SK-N-DZ (cell line): ENCODE data around the gene ORM1.
"Not testable (repeated sequence)": the region's sequence is repeated elsewhere in the genome, so short reads cannot be mapped to it uniquely, and the experiment has no call there.

Experiments
- DNase-seq: peaks from one replicate; pipeline ENCODE4 v3.0.0-alpha.2; 2015; ENCODE audit warnings: low spot score

ORM1 gene

DNA sequence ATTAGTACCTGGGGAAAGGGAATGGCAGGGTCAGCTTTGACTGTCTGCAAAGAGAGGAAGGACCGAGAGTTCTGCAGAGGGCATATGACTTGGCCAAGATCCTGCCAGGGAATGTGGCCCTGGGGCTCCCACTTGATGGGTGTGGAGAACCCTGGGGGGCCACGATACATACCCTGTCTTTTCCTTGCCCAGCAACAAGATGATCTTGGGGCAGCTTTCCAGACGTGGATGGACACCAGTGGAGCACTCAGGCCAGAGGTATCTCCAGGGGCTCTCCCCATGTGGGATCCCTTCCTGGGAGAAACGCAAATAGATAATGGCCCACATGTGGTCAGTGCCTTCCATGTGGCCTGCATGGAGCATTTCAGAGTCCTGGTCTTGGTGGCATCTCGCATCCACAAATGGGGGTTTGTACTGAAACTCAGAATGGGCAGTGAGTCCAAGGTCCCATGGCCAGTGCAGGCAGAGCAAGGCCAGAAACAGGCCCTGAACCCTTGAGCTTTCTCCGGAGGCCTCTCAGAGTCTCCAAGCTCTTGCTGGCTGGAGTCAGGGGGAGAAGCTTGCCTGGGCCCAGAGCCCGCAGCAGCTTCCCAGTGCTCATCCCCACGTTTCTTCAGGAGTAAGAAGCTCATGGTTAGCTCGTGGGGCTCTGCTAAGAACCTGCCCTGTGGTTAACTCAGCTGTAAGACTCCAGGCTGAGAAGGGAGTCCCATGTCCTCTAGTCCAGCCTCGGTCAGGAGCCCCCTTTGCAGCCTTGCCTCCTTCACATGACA, 18.3 kb upstream of the ORM1 start:
- DNase-seq = no peak

DNA sequence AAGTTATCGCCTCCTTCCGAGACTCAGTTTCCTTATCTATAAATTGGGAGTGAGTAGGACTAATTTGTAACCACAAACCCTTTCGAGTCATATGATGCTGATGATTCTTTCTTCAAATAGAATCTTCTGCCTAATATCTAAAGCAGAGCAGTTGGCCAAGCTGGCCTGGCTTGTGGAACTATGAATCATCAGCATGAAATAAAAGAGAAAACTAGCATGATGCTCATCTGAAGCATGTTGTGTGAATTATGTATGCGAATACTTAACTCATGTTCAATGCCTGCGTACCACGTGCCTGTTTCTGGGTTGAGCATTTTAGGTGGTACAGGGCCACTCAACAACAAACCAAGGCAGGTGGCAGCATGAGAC, 15.0 kb upstream of the ORM1 start:
- no peak for DNase-seq

DNA sequence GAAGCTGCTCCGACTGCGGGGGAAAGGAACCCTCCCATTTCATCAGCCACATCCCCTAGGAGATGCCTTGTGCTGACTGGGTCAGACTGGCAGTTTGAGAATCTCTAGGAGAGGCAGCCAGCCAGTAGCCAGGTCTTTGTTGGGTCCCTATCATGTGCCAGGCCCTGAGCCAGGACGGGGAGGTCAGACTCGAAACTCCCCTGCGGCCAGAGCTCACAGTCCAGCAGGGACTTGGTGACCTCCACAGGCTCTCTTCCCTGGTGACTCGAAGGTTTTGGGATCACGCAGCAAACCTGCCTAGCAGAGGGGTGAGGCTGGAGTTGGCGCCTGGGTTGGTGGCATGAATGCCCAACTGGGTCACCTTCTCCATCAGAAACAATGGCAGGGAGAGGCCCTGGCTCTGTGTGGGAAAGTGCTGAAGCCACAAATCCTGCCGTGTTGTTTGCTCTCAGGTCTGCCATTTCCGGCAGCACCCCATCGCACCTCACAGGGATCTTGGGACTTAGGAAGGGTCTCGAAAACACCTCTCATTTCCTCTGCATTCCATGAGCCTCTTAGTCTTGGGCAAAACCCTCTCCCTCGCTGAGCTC, 14.4 kb upstream of the ORM1 start:
- DNase-seq = no peak

DNA sequence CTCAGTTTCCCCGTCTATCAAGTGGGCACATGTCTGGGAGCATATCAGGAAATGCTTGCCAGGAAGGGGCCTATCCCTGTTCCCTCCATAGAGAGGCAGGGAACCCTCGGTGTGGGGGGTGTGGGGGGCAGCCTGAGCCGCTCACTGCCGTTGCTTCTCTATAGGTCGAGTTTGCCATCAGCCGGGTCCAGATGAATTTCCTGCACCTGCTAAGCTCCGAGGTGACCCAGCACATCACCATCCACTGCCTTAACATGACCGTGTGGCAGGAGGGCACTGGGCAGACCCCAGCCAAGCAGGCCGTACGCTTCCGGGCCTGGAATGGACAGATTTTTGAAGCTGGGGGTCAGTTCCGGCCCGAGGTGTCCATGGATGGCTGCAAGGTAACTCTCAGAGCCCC, 13.8 kb upstream of the ORM1 start:
- no peak for DNase-seq

DNA sequence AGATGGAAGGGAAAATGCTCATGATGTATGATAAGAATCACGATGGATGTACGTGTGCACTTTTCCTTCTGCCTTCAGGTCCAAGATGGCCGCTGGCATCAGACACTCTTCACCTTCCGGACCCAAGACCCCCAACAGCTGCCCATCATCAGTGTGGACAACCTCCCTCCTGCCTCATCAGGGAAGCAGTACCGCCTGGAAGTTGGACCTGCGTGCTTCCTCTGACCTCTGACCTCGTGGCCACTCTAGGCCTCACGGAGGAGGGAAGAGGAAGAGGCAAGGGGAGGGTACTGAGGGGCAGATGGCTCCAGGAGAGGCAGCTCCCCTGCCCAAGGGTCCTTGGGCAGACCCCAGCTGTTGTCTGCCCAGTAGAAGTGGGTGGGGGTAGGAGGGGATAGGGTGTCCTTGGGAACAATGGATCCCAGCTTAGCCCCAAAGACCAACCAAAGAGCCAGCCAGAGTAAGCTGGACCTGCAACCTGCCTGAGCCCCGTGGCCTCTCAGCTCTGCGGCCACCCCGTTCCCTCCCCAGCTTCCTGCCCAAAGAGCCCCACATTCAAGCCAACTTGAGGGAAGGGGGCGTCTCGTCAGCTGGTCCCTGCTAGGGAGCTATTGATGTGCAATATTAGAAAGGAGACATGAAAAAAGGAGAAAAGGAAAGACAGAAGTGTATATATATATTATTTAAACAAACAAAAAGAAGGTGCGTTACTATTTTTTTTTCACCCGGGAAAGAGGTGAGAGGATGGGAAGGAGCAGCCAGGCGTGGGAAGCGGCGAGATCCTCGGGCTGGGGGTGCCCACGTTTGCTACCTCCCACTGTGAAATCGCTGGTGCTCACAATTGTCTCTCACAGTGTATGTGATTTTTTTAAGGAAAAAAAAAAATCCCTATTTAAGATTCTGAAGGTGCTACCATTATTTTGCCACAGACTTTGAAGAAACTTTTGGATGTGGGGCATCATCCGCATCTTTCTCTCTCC, 12.1 kb upstream of the ORM1 start:
- DNase-seq = no peak

DNA sequence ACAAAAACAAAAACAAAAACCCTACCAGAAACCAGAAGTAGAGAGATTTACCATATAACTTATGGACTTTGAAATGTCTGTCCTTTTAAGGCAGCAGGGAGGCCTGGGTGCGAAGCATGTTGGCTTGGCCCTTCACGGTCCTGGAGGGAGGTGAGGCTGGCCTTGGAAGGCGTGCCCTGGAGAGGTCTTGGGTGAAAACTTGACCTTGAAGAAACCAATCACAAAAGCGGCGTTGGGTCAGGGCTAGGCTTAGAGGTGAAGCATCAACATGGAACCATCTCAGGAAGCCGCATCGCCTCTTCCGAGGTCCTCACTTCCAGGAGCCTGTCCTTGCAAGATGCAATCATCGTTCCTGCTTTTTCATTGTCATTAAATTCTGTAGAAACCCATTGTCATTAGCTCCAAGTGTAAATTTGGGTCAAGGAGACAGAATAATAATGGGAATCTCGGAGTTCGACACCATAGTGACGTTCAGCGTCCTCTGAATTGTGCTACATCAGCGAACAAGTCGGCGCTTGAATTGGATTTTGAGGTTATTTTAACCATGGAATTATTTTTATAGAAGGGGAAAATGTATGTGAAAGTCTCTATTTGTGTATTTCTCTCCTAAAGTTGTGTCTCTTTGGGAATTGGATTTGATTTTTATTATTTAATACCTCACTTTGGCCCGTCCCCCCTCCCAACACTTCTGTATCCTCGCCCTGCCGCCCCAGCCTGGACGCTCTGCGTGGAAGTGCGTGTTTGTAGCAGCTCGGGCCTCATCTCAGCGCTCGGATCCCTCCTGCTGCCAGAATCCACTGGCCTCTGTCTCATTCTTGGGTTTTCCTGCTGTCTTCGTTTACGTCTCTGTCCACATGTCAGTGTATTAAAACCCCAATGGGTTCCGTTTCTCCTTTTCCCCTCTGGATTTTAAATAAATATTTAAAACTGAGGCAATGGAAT, 11.1 kb upstream of the ORM1 start:
- DNase-seq = no peak

DNA sequence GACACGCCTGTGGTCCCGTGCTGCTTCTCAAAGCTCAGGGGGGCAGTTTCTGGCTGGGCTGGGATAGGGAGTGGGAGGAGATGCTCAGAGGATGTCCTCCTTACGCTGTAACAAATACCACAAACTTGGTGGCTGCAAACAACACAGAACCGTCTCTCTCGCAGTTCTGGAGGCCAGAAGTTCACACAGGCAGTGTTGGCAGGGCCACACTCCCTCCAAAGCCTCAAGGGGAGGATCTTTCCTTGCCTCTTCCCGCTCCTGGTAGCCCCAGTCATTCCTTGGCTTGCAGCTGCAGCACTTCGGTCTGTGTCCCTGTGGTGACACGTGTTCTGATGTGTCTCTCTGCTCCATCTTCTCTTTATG, 10.4 kb upstream of the ORM1 start:
- DNase-seq = no peak

DNA sequence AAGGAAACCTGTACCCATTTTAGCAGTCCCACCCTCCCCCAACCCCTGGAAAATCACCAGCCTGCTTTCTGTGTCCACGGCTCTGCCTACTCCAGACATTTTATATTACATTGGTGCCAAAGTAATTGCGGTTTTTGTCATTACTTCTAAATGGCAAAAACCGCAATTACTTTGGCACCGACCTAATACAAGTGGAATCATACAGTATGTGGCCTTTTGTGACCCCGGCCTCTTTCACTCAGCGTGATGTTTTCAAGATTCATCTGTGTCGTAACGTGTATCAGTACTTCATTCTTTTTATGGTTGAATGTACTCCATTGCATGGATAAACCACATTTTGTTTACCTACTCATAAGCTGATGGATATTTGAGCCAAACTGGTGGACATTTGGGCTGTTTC, 9.7 kb upstream of the ORM1 start:
- DNase-seq = no peak

DNA sequence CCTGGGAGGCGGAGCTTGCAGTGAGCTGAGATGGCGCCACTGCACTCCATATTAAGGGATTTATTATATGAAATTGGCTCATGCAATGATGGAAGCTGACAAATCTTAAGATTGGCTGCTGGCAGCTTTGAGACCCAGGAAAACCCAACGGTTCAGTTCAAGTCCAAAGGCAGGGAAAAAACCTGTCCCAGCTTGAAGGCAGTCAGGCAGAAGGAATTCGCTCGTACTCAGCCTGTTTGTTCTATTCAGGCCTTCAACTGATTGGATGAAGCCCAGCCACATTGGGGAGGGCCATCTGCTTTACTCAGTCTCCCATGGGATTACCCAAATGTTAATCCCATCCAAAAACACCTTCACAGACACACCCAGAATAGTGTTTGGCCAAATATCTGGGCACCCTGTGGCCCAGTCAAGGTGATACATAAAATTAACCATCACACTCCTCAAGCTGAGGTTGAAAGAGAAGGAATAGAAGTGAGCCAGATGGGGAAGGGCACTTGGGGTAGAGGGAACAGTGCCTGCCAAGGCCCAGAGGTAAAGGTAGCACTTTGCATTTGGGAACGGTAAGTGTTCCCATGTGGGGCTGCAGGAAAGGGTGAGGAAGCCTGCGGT, 8.5 kb upstream of the ORM1 start:
- DNase-seq = no peak

DNA sequence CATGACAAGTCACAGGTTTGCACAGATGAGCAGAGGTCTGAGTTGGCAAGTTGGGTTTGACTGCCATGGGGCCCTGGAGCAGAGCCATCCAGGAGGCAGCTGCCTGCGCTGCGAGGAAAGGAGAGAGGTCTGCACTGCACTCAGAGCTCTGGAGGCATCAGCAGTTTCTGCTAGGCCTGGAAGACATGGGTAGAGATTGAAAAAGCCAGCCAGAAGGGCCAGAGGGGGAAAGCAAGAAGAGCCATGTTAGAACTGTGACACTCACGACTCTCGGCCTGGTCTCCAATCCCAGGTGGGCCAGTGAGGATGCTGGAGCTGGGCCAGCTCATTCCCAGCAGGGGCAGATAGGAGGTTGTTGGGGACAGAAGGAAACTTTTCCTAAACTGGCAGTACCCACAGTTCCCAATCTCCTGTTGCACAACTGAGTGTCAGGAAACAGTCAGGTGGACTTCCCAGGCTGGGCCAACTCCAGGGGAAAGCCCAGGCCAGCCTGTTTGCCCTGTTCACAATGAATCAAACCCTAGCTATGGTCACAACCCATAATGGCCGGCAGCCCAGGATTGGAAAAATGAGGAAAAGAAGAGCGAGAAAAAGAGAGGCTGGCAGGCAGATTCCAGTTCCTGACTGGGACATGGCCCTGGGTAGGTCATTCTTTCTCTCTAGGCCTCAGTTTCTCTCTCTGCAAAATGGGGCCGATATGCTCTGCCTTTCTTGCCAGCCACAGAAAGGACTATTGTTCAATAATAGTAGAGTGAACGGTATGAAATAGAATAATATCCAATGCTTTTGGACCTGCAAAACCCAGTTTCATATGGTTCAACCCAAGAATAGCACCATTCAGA, 7.8 kb upstream of the ORM1 start:
- no peak for DNase-seq

DNA sequence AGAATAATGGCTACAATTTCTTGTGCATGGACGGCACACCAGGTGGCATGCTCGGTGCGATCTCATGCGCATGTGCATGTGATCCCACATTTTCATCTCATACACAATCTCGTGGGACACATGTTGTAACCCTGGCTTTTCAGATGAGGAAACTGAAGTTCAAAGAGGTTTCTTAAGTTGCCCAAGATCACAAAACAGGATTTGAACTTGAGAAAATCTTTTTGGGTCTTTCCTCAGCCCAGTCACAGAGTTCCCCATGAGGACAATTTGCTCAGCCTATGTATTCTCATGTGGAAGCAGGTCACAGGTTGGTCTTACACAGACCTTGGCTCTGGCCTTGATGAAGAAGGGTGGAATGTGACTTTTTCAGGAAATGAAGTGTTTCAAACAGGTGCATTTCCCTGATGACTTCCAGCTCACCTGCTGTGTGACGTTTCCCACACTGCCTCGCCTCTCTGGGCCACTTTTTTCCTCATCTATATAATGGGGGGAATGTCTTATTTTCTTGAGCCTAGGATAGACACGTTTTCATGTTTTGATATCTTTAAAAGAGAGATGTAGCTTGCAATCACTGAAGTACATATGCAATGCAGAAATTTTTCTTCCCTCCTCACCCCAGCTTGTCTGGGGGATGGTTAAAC, 7.1 kb upstream of the ORM1 start:
- no peak for DNase-seq

DNA sequence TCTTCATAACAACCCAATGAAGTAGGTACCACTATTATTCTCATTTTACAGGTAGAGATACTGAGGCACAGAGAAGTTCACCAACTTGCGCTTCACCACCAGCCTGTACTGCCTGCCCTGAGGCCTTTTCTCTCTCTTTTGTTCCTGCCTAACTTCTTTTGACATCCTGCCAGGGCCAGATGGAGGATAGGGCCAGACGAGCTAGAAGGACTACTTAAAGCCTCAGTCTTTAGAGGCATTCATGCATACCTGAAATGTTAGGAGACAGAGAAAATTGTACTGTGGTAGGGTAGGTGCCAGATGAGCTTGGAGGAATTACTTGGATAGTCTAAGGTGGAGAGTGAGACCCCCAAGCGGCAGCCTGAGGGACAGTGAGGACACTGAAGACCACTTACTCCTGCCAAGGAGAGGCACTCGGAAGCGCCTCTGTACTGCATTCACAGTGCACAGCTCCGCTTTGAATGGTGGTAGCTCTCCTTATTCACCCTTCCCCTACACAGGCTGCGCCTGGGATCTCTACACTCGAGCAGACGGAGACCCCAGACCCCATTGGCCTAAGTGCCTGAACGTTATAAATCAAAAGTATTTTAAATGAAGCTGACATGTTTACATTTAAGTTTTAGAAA, 6.2 kb upstream of the ORM1 start:
- DNase-seq = no peak

DNA sequence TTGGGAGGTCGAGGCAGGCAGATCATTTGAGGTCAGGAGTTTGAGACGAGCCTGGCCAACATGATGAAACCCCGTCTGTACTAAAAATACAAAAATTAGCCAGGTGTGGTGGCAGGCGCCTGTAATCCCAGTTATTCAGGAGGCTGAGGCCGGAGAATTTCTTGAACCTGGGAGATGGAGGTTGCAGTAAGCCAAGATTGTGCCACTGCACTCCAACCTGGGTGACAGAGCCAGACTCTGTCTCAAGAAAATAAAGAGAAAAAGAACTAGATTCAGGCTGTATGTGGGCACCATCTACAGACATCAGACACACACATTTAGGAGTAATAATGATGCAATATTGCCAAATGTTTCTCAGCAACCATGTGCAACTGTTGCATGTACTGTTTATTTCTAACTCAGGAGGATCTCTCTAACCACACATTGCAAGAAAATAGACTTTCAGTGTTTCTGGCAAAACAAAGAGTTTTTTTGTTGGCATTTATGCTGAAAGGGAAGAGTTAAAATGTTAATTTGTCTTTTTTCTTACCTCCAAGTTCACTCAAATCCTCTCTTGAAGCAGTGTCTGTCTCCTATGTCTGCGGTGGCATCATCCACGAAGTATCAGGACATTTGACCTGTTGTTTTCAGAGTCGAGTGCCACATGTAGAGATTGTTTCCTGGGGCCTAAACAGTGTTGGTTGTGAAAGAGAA, 5.1 kb upstream of the ORM1 start:
- DNase-seq = no peak

DNA sequence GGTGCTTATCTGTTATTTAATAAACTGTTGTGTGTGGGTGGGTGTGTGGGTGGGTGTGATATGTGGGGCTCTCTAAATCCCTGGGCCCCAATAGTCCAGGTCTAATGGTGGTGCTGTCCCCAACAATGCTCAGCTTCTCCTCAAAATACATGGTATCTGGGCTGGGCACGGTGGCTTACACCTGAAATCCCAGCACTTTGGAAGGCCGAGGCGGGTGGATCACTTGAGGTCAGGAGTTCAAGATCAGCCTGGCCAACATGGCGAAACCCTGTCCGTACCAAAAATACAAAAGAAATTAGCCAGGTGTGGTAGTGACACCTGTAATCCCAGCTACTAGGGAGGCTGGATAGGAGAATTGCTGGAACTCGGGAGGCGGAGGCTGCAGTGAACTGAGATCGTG, 4.5 kb upstream of the ORM1 start:
- no peak for DNase-seq

DNA sequence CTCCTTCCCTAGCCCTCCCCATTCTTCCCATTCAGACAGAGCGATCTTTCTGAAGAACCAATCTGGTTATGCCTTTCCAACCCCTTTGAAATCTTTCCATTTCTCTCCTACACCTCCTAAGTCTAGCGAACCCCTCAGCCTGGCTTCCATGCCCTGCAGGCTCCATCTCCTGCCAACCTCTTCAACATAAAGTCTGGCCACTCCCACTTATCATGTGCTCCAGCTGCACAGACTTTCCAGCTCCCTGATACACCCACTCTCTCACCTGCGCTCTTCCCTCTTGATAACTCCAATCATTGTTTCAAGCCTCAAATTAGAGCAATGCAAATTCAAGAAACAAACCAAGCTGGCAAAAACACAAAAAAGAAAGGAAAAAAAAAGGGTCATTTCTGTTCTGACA, 3.8 kb upstream of the ORM1 start:
- DNase-seq = no peak

DNA sequence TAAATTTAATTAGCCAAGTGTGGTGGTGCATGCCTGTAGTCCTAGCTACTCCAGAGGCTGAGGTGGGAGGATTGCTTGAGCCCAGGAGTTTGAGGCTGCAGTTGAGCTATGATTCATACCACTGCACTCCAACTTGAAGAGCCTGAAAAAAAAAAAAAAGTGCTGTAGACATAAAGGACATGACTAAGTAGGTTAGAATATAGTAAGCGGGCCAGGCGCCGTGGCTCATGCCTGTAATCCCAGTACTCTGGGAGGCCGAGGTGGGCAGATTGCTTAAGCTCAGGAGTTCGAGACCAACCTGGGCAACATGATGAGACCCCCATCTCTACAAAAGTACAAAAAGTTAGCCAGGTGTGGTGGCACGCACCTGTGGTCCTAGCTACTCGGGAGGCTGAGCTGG, 2.2 kb upstream of the ORM1 start:
- DNase-seq = not testable (repeated sequence)

DNA sequence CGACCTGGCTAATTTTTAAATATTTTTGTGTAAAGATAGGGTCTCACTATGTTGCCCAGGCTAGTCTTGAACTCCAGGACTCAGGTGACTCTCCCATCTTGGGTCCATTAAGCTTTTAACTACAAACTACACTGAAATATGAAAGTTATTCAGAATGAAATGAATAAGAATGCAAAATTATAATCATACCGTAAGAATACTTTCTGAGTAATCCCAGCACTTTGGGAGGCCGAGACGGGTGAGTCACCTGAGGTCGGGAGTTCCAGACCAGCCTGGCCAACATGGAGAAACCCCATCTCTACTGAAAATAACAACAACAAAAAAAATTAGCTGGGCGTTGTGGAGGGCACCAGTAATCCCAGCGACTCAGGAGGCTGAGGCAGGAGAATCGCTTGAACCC, 1.1 kb upstream of the ORM1 start:
- DNase-seq = no peak

DNA sequence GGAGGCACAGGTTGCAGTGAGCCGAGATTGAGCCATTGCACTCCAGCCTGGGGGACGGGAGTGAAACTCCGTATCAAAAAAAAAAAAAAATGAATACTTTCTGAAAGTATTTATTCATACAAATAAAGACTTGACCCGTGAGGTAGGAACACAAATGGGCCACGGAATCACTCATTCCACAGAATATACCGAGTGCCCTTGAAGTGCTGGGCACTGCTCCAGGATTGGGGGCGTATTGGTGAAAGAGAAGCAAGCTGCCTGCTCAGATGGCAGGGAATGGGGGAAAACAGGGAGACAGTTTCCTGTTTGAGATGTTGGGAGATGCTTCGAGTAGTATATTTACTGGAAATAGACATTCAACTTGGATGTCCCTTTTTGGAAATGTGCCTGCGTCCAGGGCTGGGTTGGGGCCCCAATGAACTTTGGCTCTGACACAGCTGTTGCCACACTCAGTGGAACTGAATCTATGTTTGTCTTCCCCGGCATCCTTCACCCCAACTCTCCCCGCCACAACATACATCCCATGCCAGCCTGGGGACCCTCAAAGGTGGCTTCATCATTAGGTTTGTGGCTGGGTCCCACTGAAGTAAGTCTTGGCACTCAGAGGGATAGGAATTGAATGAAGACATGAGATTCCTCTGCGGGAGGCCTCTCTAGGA, 609 bp upstream of the ORM1 start:
- not testable (repeated sequence) for DNase-seq
